HCT116 (cell line): ENCODE results near the gene ECE2. TPM values are rescaled to one million over a fixed set of nuclear protein-coding genes. Genes with fewer than 3 reads are reported as not detected.

Experiments
- ATAC-seq: fragments of 200-7000 bp; cut with Tn5 transposase; 2 replicates; pipeline ENCODE4 v1.9.1; 2020; ENCODE audit warnings: mild to moderate bottlenecking, moderate library complexity
- BruUV-seq: library from RNA; stranded (reverse); fragments of 400-500 nt; replicated peaks from 2 replicates; lab custom pipeline; 2021; lab: Mats Ljungman, UMichigan
- CTCF ChIA-PET: fragments of 300-600 bp; sonication (Branson Sonifier 250); formaldehyde crosslinking; loops from one replicate; lab custom pipeline; 2021; ENCODE audit warnings: antibody characterized with exemption; lab: Charles Lee
- POLR2A ChIA-PET: fragments of 300-600, 350-600 bp; sonication (Branson Sonifier 250); formaldehyde crosslinking; loops from one replicate; lab custom pipeline; 2021; ENCODE audit warnings: antibody characterized with exemption; lab: Charles Lee
- RAD21 ChIA-PET, 2 experiments: fragments of 300-600 bp; sonication (Branson Sonifier 250); formaldehyde crosslinking; loops; one replicate each; lab custom pipeline; 2023; ENCODE audit warnings: low total read pairs in 2 of 2; ENCODE audit not compliant: uncharacterized antibody in 2 of 2, unreplicated experiment in 2 of 2, low non-redundant PET in 1 of 2; lab: Charles Lee
- DNase-seq: peaks from one replicate; pipeline ENCODE4 v3.0.0-alpha.2; 2010; ENCODE audit warnings: low read depth, low spot score
- H2AFZ ChIP-seq: fragments of 200-600 bp; shearing (Covaris generic), sonication (generic); 2 replicates; pipeline ENCODE4 v1.6.1; 2017; ENCODE audit warnings: low read depth, mixed run types, mixed read lengths, antibody characterized with exemption, low read length; ENCODE audit not compliant: poor library complexity, severe bottlenecking
- H3K27ac ChIP-seq: 2 replicates; pipeline ENCODE4 v1.5.1; 2012; ENCODE audit warnings: low read depth, low read length
- H3K27me3 ChIP-seq: fragments of 200-600 bp; sonication (generic); 2 replicates; pipeline ENCODE4 v1.6.1; 2016; ENCODE audit warnings: mixed run types, low read length, mixed read lengths; ENCODE audit not compliant: insufficient read depth
- H3K36me3 ChIP-seq, 2 experiments: fragments of 200-500 bp in 1 of 2; fragments of 200-600 bp in 1 of 2; sonication (Bioruptor generic) in 1 of 2; sonication (generic) in 1 of 2; 2 replicates each; pipeline versions ENCODE4 v1.5.1 to v1.6.1; 2014 to 2016; ENCODE audit warnings: low read length in 2 of 2, inconsistent platforms in 1 of 2, mixed read lengths in 1 of 2, mixed run types in 1 of 2; ENCODE audit not compliant: insufficient read depth in 2 of 2, control insufficient read depth in 1 of 2
- H3K4me1 ChIP-seq, 2 experiments: fragments of 200-600 bp in 1 of 2; sonication (generic) in 1 of 2; 2 replicates each; pipeline versions ENCODE4 v1.5.1 to v1.6.1; 2012 to 2017; ENCODE audit warnings: low read length in 2 of 2, inconsistent platforms in 1 of 2, mild to moderate bottlenecking in 1 of 2, mixed read lengths in 1 of 2, mixed run types in 1 of 2, moderate library complexity in 1 of 2; ENCODE audit not compliant: insufficient read depth in 2 of 2, control insufficient read depth in 1 of 2
- H3K4me2 ChIP-seq: fragments of 200-600 bp; sonication (generic); 2 replicates; pipeline ENCODE4 v1.6.1; 2017; ENCODE audit warnings: mixed run types, low read length, mixed read lengths
- H3K4me3 ChIP-seq, 2 experiments: fragments of 200-600 bp in 1 of 2; sonication (generic) in 1 of 2; replicated peaks in 1 of 2; 2 replicates each; pipeline ENCODE4 v1.5.1; 2011 to 2016; ENCODE audit warnings: low read length in 2 of 2, control low read depth in 1 of 2, low read depth in 1 of 2, mild to moderate bottlenecking in 1 of 2, mixed read lengths in 1 of 2, mixed run types in 1 of 2
- H3K79me2 ChIP-seq: fragments of 200-600 bp; sonication (generic); 2 replicates; pipeline ENCODE4 v1.6.1; 2017; ENCODE audit warnings: mild to moderate bottlenecking, mixed run types, low read length, moderate library complexity, mixed read lengths; ENCODE audit not compliant: insufficient read depth
- H3K9ac ChIP-seq: fragments of 200-600 bp; sonication (generic); 2 replicates; pipeline ENCODE4 v1.6.1; 2016; ENCODE audit warnings: low read length, mixed read lengths
- H3K9me2 ChIP-seq: fragments of 200-600 bp; sonication (generic), shearing (Covaris generic); 2 replicates; pipeline ENCODE4 v1.6.1; 2017; ENCODE audit warnings: mixed run types, mild to moderate bottlenecking, moderate library complexity; ENCODE audit not compliant: insufficient read depth
- H3K9me3 ChIP-seq, 2 experiments: fragments of 200-500 bp in 1 of 2; fragments of 200-600 bp in 1 of 2; sonication (Bioruptor generic) in 1 of 2; sonication (generic) in 1 of 2; 2 replicates each; pipeline ENCODE4 v1.6.1; 2014 to 2017; ENCODE audit warnings: low read length in 2 of 2, mixed read lengths in 2 of 2, inconsistent platforms in 1 of 2, low read depth in 1 of 2, mild to moderate bottlenecking in 1 of 2, mixed run types in 1 of 2, moderate library complexity in 1 of 2; ENCODE audit not compliant: control insufficient read depth in 1 of 2, insufficient read depth in 1 of 2
- H4K20me1 ChIP-seq: fragments of 200-600 bp; sonication (generic), shearing (Covaris generic); 2 replicates; pipeline ENCODE4 v1.6.1; 2017; ENCODE audit warnings: mixed run types, mild to moderate bottlenecking, moderate library complexity; ENCODE audit not compliant: insufficient read depth
- POLR2A ChIP-seq: IDR thresholded peaks from 2 replicates; pipeline ENCODE4 v1.7.0; 2011; ENCODE audit warnings: borderline replicate concordance; ENCODE audit not compliant: insufficient read depth, insufficient read length; ENCODE audit errors: extremely low read depth
- POLR2AphosphoS5 ChIP-seq: IDR thresholded peaks from 2 replicates; pipeline ENCODE4 v1.6.1; 2011; ENCODE audit warnings: mild to moderate bottlenecking, low read depth, low read length, moderate library complexity
- SIN3A ChIP-seq: IDR thresholded peaks from 2 replicates; pipeline ENCODE4 v1.6.1; 2012; ENCODE audit warnings: low read depth
- SP1 ChIP-seq: IDR thresholded peaks from 2 replicates; pipeline ENCODE4 v1.6.1; 2012; ENCODE audit warnings: low read depth
- TCF7L2 ChIP-seq: IDR thresholded peaks from 2 replicates; pipeline ENCODE4 v1.7.0; 2011; ENCODE audit warnings: borderline replicate concordance, inconsistent platforms; ENCODE audit not compliant: insufficient read depth, insufficient read length; ENCODE audit errors: extremely low read depth
- YY1 ChIP-seq: IDR thresholded peaks from 2 replicates; pipeline ENCODE4 v1.6.1; 2011; ENCODE audit warnings: low read length, low read depth, moderate library complexity, mild to moderate bottlenecking; ENCODE audit not compliant: insufficient replicate concordance; ENCODE audit errors: extremely low read depth
- ZFX ChIP-seq: fragments of 450-650 bp; IDR thresholded peaks from 2 replicates; pipeline ENCODE4 v1.6.1; 2017
- intact Hi-C: fragments of 100-400 bp; cut with micrococcal nuclease; formaldehyde crosslinking; loops from 2 replicates; pipeline ENCODE4 v1.10.0; 2022
- total RNA-seq: library from RNA; stranded (reverse); gene quantifications from one replicate; pipeline ENCODE4 v1.2.1, GENCODE V29; 2021; ENCODE audit not compliant: unreplicated experiment

The ECE2 gene
- total RNA-seq, 1 experiment from 2014 or later: not detected

DNA sequence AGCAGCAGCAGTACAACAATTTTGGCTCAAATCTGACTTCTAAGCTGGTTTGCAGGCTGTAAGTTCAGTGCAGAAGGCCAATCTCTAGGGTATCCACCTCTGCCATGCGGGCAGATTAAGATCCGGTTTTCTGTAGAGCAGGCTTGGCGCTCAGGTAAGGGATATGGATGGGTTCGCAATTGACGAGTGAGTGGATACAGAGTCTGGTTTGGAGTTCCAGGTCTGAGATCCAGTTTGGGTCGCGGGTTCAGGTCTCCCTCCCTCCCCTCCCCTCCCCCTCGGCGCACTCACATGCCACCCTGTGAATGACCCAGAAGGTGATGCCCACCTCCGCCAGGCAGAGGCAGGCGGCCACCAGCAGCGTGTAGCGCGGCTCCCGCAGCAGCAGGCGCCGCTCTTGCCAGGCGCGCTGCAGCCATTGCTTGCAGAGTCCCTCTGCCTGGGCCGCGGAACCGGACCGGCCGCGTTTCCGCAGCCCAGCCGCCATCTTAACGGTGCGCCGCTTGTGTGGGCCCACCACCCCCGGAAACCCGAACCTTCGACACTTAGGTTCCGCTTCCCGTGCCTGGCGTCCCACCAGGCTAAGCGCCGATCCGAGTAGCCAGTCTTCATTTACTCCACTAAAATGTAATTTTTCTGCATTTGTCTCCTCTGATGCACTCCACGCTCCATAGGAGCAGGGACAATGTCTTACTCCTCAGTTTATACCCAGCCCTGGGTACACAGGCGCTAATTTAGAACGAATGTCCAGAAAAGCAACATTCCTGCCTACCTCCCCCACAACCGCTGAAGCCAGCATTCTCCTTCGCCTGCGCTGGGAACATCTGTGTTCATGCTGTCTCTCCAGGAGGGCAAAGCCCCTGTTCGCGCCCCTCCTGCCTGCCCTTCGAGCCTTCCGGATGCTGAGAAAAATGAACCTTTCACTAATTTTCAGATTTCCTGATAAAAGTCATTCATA, 27.1 kb upstream of the ECE2 start, which contains the start of gene ALG3:
Gene ALG3 (minus strand): TSS at position 509 of the 958 bp plus-strand sequence. CDS start 22 bp downstream, at position 487.
- RAD21 ChIA-PET: no interaction called here
- H3K9ac ChIP-seq: peak within 1 kb of the TSS; percentile 99
- no peaks in the 10 kb centered on the region for H3K9me3 ChIP-seq
- peak within 1 kb of the TSS; percentile 93 for H3K27ac ChIP-seq
- peak within 1 kb of the TSS; percentile 99 for H3K4me2 ChIP-seq
- H3K27me3 ChIP-seq: no peaks in the 10 kb centered on the region
- CTCF ChIA-PET: interaction anchor here (0.8 to 1.1 kb wide), 4 partner anchors 10 to 353 kb away, joined by 3 to 7 read pairs (median 4); no protein-coding TSS in a partner anchor
- H3K36me3 ChIP-seq: peaks cover 13 to 23% of the 10 kb centered on the region in 2 experiments; a peak in 3 of 4 replicates
- H3K9me2 ChIP-seq: no peaks in the 10 kb centered on the region
- intact Hi-C loops: loop anchor here (1.0 to 2.0 kb wide), 3 partner anchors 41 to 104 kb away; no protein-coding TSS in a partner anchor
- H2AFZ ChIP-seq: peak within 1 kb of the TSS; percentile 62
- peak within 1 kb of the TSS; percentile 89 to 100 for H3K4me3 ChIP-seq
- DNase-seq (peak; percentile 80), ATAC-seq (peak; percentile 51)
- peaks cover 60% of the 10 kb centered on the region for H3K79me2 ChIP-seq
- POLR2A ChIA-PET: no interaction called here
- H3K4me1 ChIP-seq: peaks cover 3 to 9% of the 10 kb centered on the region in 2 experiments; a peak in 2 of 4 replicates
- H4K20me1 ChIP-seq: no peaks in the 10 kb centered on the region
- peak; percentile 85 for TF ChIP-seq POLR2A
- peak; percentile 97 for TF ChIP-seq YY1
- no peak for TF ChIP-seq SP1
- TF ChIP-seq ZFX: peak; percentile 72
- peak; percentile 88 for TF ChIP-seq POLR2AphosphoS5
- TF ChIP-seq TCF7L2: peak; percentile 50
- TF ChIP-seq SIN3A: no peak
- TF ChIP-seq, all 23 proteins: peak for 5
- BruUV-seq: TSS peak; percentile 76
